Liver (tissue), 9 donors: ENCODE measurements around the gene GALNT17. TPM values are rescaled to one million over a fixed set of nuclear protein-coding genes. Genes with fewer than 3 reads are reported as not detected.

ENCODE experiments used
- DNase-seq: peaks from one replicate; pipeline ENCODE4 v3.0.0-alpha.2; 2017; ENCODE audit warnings: low spot score
- H3K27ac ChIP-seq, 2 donors: one replicate each; pipeline ENCODE4 v1.7.0; 2013; ENCODE audit warnings: inconsistent platforms in 2 of 2, low read length in 2 of 2, control low read depth in 1 of 2, low read depth in 1 of 2, mild to moderate bottlenecking in 1 of 2
- H3K27me3 ChIP-seq, 4 donors: one replicate each; pipeline versions ENCODE4 v1.6.1 to v1.7.0; 2013; ENCODE audit warnings: low read length in 3 of 4, inconsistent platforms in 1 of 4, mild to moderate bottlenecking in 1 of 4, moderate library complexity in 1 of 4; ENCODE audit not compliant: control insufficient read depth in 4 of 4, insufficient read depth in 4 of 4
- H3K36me3 ChIP-seq, 4 donors: one replicate each; pipeline versions ENCODE4 v1.6.1 to v1.7.0; 2013; ENCODE audit warnings: low read length in 3 of 4, mild to moderate bottlenecking in 3 of 4, low read depth in 1 of 4, moderate library complexity in 1 of 4; ENCODE audit not compliant: control insufficient read depth in 4 of 4, insufficient read depth in 3 of 4
- H3K4me1 ChIP-seq, 4 donors: one replicate each; pipeline versions ENCODE4 v1.6.1 to v1.7.0; 2013; ENCODE audit warnings: low read length in 3 of 4, mild to moderate bottlenecking in 3 of 4, moderate library complexity in 1 of 4; ENCODE audit not compliant: control insufficient read depth in 4 of 4, insufficient read depth in 4 of 4
- H3K4me3 ChIP-seq, 3 donors: one replicate each; pipeline versions ENCODE4 v1.6.1 to v1.7.0; 2013; ENCODE audit warnings: low read length in 3 of 3, control low read depth in 1 of 3, low read depth in 1 of 3, mild to moderate bottlenecking in 1 of 3
- H3K9ac ChIP-seq, 2 donors: one replicate each; pipeline ENCODE4 v1.7.0; 2013; ENCODE audit warnings: low read length in 2 of 2, mild to moderate bottlenecking in 2 of 2, moderate library complexity in 2 of 2, control low read depth in 1 of 2, low read depth in 1 of 2
- H3K9me3 ChIP-seq, 4 donors: one replicate each; pipeline versions ENCODE4 v1.6.1 to v1.7.0; 2013; ENCODE audit warnings: low read length in 3 of 4; ENCODE audit not compliant: control insufficient read depth in 4 of 4
- ATF3 ChIP-seq: IDR thresholded peaks from 2 replicates; pipeline ENCODE4 v1.6.1; 2016; ENCODE audit warnings: antibody characterized with exemption
- CTCF ChIP-seq: fragments of 150-350 bp; IDR thresholded peaks from 2 replicates; pipeline ENCODE4 v1.5.1; 2017; ENCODE audit warnings: improper control_type of control experiment, low read depth, low read length; ENCODE audit not compliant: missing input control
- EGR1 ChIP-seq, 2 donors: IDR thresholded peaks; 2 replicates each; pipeline ENCODE4 v1.6.1; 2016 to 2018; ENCODE audit warnings: antibody characterized with exemption in 2 of 2, low read depth in 2 of 2
- FOXA1 ChIP-seq: IDR thresholded peaks from 2 replicates; pipeline ENCODE4 v1.6.1; 2016; ENCODE audit warnings: antibody characterized with exemption
- FOXA2 ChIP-seq: IDR thresholded peaks from 2 replicates; pipeline ENCODE4 v1.6.1; 2016; ENCODE audit warnings: antibody characterized with exemption
- GABPA ChIP-seq, 2 donors: IDR thresholded peaks in 1 of 2; conservative IDR thresholded peaks in 1 of 2; 2 replicates each; pipeline ENCODE4 v1.6.1; 2016; ENCODE audit warnings: antibody characterized with exemption in 2 of 2, mild to moderate bottlenecking in 1 of 2, moderate library complexity in 1 of 2
- HNF4A ChIP-seq, 2 donors: conservative IDR thresholded peaks; 2 replicates each; pipeline ENCODE4 v1.6.1; 2016; ENCODE audit warnings: antibody characterized with exemption in 2 of 2, mild to moderate bottlenecking in 2 of 2
- HNF4G ChIP-seq: IDR thresholded peaks from 2 replicates; pipeline ENCODE4 v1.6.1; 2016; ENCODE audit warnings: antibody characterized with exemption
- JUND ChIP-seq, 2 donors: IDR thresholded peaks; 2 replicates each; pipeline ENCODE4 v1.6.1; 2016; ENCODE audit warnings: antibody characterized with exemption in 2 of 2
- MAX ChIP-seq: IDR thresholded peaks from 2 replicates; pipeline ENCODE4 v1.6.1; 2016; ENCODE audit warnings: antibody characterized with exemption
- NR2F2 ChIP-seq: IDR thresholded peaks from 2 replicates; pipeline ENCODE4 v1.6.1; 2016; ENCODE audit warnings: antibody characterized with exemption
- RAD21 ChIP-seq, 2 donors: IDR thresholded peaks; 2 replicates each; pipeline ENCODE4 v1.6.1; 2016; ENCODE audit warnings: antibody characterized with exemption in 2 of 2, mild to moderate bottlenecking in 2 of 2
- REST ChIP-seq: IDR thresholded peaks from 2 replicates; pipeline ENCODE4 v1.6.1; 2016; ENCODE audit warnings: antibody characterized with exemption, mild to moderate bottlenecking
- RXRA ChIP-seq, 2 donors: IDR thresholded peaks; 2 replicates each; pipeline ENCODE4 v1.6.1; 2017 to 2018; ENCODE audit warnings: antibody characterized with exemption in 2 of 2, mild to moderate bottlenecking in 1 of 2
- SP1 ChIP-seq: IDR thresholded peaks from 2 replicates; pipeline ENCODE4 v1.6.1; 2018; ENCODE audit warnings: antibody characterized with exemption, mild to moderate bottlenecking
- TAF1 ChIP-seq: conservative IDR thresholded peaks from 2 replicates; pipeline ENCODE4 v1.6.1; 2016; ENCODE audit warnings: antibody characterized with exemption, mild to moderate bottlenecking
- YY1 ChIP-seq: IDR thresholded peaks from 2 replicates; pipeline ENCODE4 v1.6.1; 2016; ENCODE audit warnings: antibody characterized with exemption, mild to moderate bottlenecking
- ZBTB33 ChIP-seq: IDR thresholded peaks from 2 replicates; pipeline ENCODE4 v1.6.1; 2016; ENCODE audit warnings: antibody characterized with exemption
- WGBS: extraction: QIAGEN DNeasy Blood & Tissue Kit; methylation state at CpG from one replicate; pipeline ENCODE4 v1.1.7; 2013; 5-methylcytosine and 5-hydroxymethylcytosine counted together
- polyA plus RNA-seq, 2 donors: library from polyadenylated mRNA; stranded (reverse) in 1 of 2; unstranded in 1 of 2; fragments of 200-250 nt in 1 of 2; fragments of >200 nt in 1 of 2; fragmentation: Nextera tagmentation in 1 of 2; extraction: Ambion mirVana in 1 of 2; gene quantifications; one replicate each; pipeline versions ENCODE4 v1.2.1 to v1.2.3, GENCODE V29; 2013 to 2015
- total RNA-seq, 2 donors: library from RNA; depleted of rRNA; stranded (reverse); fragments of >200 nt; gene quantifications; one replicate each; pipeline ENCODE4 v1.2.3, GENCODE V29; 2014
- donor health status: healthy.
- donor health status: healthy.
- donor health status: healthy.
- donor health status: healthy.
- donor health status: healthy.

Gene GALNT17
- total and polyA plus RNA-seq, 4 donors, result 0.10 to 0.42 (median 0.37) TPM; not detected in 1

GRCh38 chr7:71186535-71187057 lies 54.7 kb downstream of the GALNT17 start:
- no peak overlapping the region for H3K9ac ChIP-seq
- DNase-seq, result no peak
- H3K27me3 ChIP-seq, result no peaks in the 10 kb centered on the region
- H3K27ac ChIP-seq, result no peak overlapping the region
- TF ChIP-seq CTCF, result no peak
- no peak for TF ChIP-seq HNF4G
- no peak for TF ChIP-seq RXRA (IDR thresholded peaks at IDR 0.05)
- TF ChIP-seq JUND (IDR thresholded peaks at IDR 0.05), result no peak
- no peak for TF ChIP-seq GABPA (IDR thresholded peaks at IDR 0.05 in 1 of 2, conservative IDR thresholded peaks at IDR 0.05 in 1 of 2)
- TF ChIP-seq ZBTB33, result no peak
- TF ChIP-seq MAX, result no peak
- TF ChIP-seq FOXA1, result no peak
- no peak for TF ChIP-seq NR2F2
- no peak for TF ChIP-seq FOXA2
- H3K36me3 ChIP-seq, result no peaks in the 10 kb centered on the region
- no peaks in the 10 kb centered on the region for H3K9me3 ChIP-seq
- WGBS, result 81% methylated on average over 4 of the region's 4 CpGs
- no peaks in the 10 kb centered on the region for H3K4me1 ChIP-seq
- H3K4me3 ChIP-seq, result no peak overlapping the region

GRCh38 chr7:71191771-71192170 lies 59.8 kb downstream of the GALNT17 start:
- TF ChIP-seq MAX (no peak), RAD21 (IDR thresholded peaks at IDR 0.05) (no peak), NR2F2 (no peak), RXRA (IDR thresholded peaks at IDR 0.05) (no peak), HNF4G (no peak), TAF1 (no peak), YY1 (no peak), JUND (IDR thresholded peaks at IDR 0.05) (no peak), CTCF (no peak), FOXA1 (no peak), REST (no peak), FOXA2 (no peak), EGR1 (IDR thresholded peaks at IDR 0.05; ENCODE audit: low read depth in 2 of 2) (no peak), SP1 (no peak), HNF4A (conservative IDR thresholded peaks at IDR 0.05) (no peak), GABPA (IDR thresholded peaks at IDR 0.05 in 1 of 2, conservative IDR thresholded peaks at IDR 0.05 in 1 of 2) (no peak), ATF3 (no peak), ZBTB33 (no peak)
- H3K9me3 ChIP-seq, result no peaks in the 10 kb centered on the region
- 81% methylated on average over 6 of the region's 6 CpGs for WGBS

More at GRCh38 chr7:71191771-71192170, 59.8 kb downstream of the GALNT17 start:
- Histone ChIP-seq H3K27me3 (no peaks in the 10 kb centered on the region), H3K36me3 (no peaks in the 10 kb centered on the region), H3K4me1 (no peaks in the 10 kb centered on the region), H3K9ac (no peak overlapping the region), H3K4me3 (no peak overlapping the region), H3K27ac (no peak overlapping the region)
- DNase-seq, result no peak
